Panc1 (cell line): Measurements from ENCODE around the gene CPA5. TPM values are rescaled to one million over a fixed set of nuclear protein-coding genes. Genes with fewer than 3 reads are reported as not detected.

Experiments
- ATAC-seq: fragments of 200-7000 bp; cut with Tn5 transposase; 2 replicates; pipeline ENCODE4 v1.9.1; 2020; ENCODE audit warnings: mild to moderate bottlenecking, moderate library complexity
- BruUV-seq: library from RNA; stranded (reverse); fragments of 400-500 nt; replicated peaks from 2 replicates; lab custom pipeline; 2021; lab: Mats Ljungman, UMichigan
- CTCF ChIA-PET: fragments of 300-600 bp; sonication (Branson Sonifier 250); formaldehyde crosslinking; loops from one replicate; lab custom pipeline; 2022; ENCODE audit warnings: antibody characterized with exemption; lab: Charles Lee
- POLR2A ChIA-PET: fragments of 300-600 bp; sonication (Branson Sonifier 250); formaldehyde crosslinking; loops from one replicate; lab custom pipeline; 2022; ENCODE audit warnings: antibody characterized with exemption; lab: Charles Lee
- DNase-seq: peaks from one replicate; pipeline ENCODE4 v3.0.0-alpha.2; 2010; ENCODE audit warnings: low read depth, low spot score
- H3K27ac ChIP-seq: 2 replicates; pipeline ENCODE4 v1.5.1; 2011; ENCODE audit warnings: mild to moderate bottlenecking, low read length, inconsistent platforms
- H3K27me3 ChIP-seq: fragments of 200-500 bp; sonication (Bioruptor generic); 2 replicates; pipeline ENCODE4 v1.6.0; 2014; ENCODE audit warnings: low read length, inconsistent platforms; ENCODE audit not compliant: control insufficient read depth, insufficient read depth
- H3K36me3 ChIP-seq: fragments of 200-500 bp; sonication (Bioruptor generic); 2 replicates; pipeline ENCODE4 v1.5.1; 2014; ENCODE audit warnings: inconsistent platforms, mild to moderate bottlenecking, low read length, moderate library complexity; ENCODE audit not compliant: control insufficient read depth, insufficient read depth
- H3K4me1 ChIP-seq: 2 replicates; pipeline ENCODE4 v1.5.1; 2011; ENCODE audit warnings: inconsistent platforms, mild to moderate bottlenecking, low read length, moderate library complexity; ENCODE audit not compliant: control insufficient read depth, insufficient read depth
- H3K4me3 ChIP-seq, 2 experiments: 2 replicates each; pipeline ENCODE4 v1.5.1; 2011 to 2012; ENCODE audit warnings: low read depth in 2 of 2, low read length in 2 of 2, mild to moderate bottlenecking in 2 of 2, inconsistent platforms in 1 of 2, moderate library complexity in 1 of 2
- H3K9me3 ChIP-seq: fragments of 200-500 bp; sonication (Bioruptor generic); 2 replicates; pipeline ENCODE4 v1.5.1; 2014; ENCODE audit warnings: low read depth, mild to moderate bottlenecking, inconsistent platforms, low read length, moderate library complexity; ENCODE audit not compliant: control insufficient read depth, insufficient read depth
- POLR2AphosphoS5 ChIP-seq: IDR thresholded peaks from 2 replicates; pipeline ENCODE4 v1.6.1; 2012; ENCODE audit warnings: mild to moderate bottlenecking, low read depth, low read length, moderate library complexity
- REST ChIP-seq, 2 experiments: IDR thresholded peaks; 2 replicates each; pipeline ENCODE4 v1.6.1; 2011 to 2012; ENCODE audit warnings: low read depth in 2 of 2, control low read depth in 1 of 2, low read length in 1 of 2, mild to moderate bottlenecking in 1 of 2, moderate library complexity in 1 of 2; ENCODE audit not compliant: insufficient read depth in 1 of 2
- SIN3A ChIP-seq: IDR thresholded peaks from 2 replicates; pipeline ENCODE4 v1.6.1; 2012; ENCODE audit warnings: low read depth, mild to moderate bottlenecking, low read length, moderate library complexity, borderline replicate concordance; ENCODE audit not compliant: insufficient read depth
- TCF7L2 ChIP-seq: IDR thresholded peaks from 2 replicates; pipeline ENCODE4 v1.6.1; 2011; ENCODE audit warnings: mild to moderate bottlenecking, low read depth, low read length, inconsistent platforms
- in situ Hi-C: cut with HindIII; loops from 2 replicates; pipeline ENCODE4 v1.10.0; 2016; ENCODE audit warnings: low sequenced_read_pairs, low pct_unique_long_range_greater_than_20kb
- intact Hi-C: fragments of 100-400 bp; cut with micrococcal nuclease; formaldehyde crosslinking; loops from one replicate; pipeline ENCODE4 v1.10.0; 2022; ENCODE audit not compliant: unreplicated experiment
- total RNA-seq: library from RNA; stranded (reverse); gene quantifications from one replicate; pipeline ENCODE4 v1.2.1, GENCODE V29; 2021; ENCODE audit not compliant: unreplicated experiment
- TF ChIP-seq, protein P1 (sequence below): fragments of 450-650 bp; IDR thresholded peaks from 2 replicates; pipeline ENCODE4 v1.5.1; 2017; ENCODE audit warnings: mild to moderate bottlenecking

The CPA5 gene
- total RNA-seq, 1 experiment from 2014 or later: not detected

GRCh38 chr7:130409067-130409711, 64.6 kb downstream of the CPA5 start:
- no peaks in the 10 kb centered on the region for H3K36me3 ChIP-seq
- no TSS peak for BruUV-seq
- no peak for TF ChIP-seq REST (IDR thresholded peaks at IDR 0.05; ENCODE audit: insufficient read depth in 1 of 2, low read depth in 2 of 2, low read length in 1 of 2)
- TF ChIP-seq POLR2AphosphoS5: no peak
- no peak for TF ChIP-seq TCF7L2
- no peak overlapping the region for H3K4me3 ChIP-seq
- DNase-seq (no peak), ATAC-seq (no peak)
- CTCF ChIA-PET: no interaction called here
- POLR2A ChIA-PET: no interaction called here
- H3K27me3 ChIP-seq: no peaks in the 10 kb centered on the region
- no peaks in the 10 kb centered on the region for H3K4me1 ChIP-seq
- in situ Hi-C loops (no loop called here), intact Hi-C loops (no loop called here)
- no peak overlapping the region for H3K27ac ChIP-seq
- H3K9me3 ChIP-seq: no peaks in the 10 kb centered on the region

GRCh38 chr7:130409712-130410072, 65.1 kb downstream of the CPA5 start:
- Histone ChIP-seq H3K4me3 (no peak overlapping the region), H3K36me3 (no peaks in the 10 kb centered on the region), H3K27ac (no peak overlapping the region), H3K9me3 (no peaks in the 10 kb centered on the region), H3K27me3 (no peaks in the 10 kb centered on the region), H3K4me1 (no peaks in the 10 kb centered on the region)
- in situ Hi-C loops: no loop called here
- no TSS peak for BruUV-seq
- no peak for DNase-seq
- intact Hi-C loops: no loop called here
- POLR2A ChIA-PET: no interaction called here
- TF ChIP-seq, protein P1, sequence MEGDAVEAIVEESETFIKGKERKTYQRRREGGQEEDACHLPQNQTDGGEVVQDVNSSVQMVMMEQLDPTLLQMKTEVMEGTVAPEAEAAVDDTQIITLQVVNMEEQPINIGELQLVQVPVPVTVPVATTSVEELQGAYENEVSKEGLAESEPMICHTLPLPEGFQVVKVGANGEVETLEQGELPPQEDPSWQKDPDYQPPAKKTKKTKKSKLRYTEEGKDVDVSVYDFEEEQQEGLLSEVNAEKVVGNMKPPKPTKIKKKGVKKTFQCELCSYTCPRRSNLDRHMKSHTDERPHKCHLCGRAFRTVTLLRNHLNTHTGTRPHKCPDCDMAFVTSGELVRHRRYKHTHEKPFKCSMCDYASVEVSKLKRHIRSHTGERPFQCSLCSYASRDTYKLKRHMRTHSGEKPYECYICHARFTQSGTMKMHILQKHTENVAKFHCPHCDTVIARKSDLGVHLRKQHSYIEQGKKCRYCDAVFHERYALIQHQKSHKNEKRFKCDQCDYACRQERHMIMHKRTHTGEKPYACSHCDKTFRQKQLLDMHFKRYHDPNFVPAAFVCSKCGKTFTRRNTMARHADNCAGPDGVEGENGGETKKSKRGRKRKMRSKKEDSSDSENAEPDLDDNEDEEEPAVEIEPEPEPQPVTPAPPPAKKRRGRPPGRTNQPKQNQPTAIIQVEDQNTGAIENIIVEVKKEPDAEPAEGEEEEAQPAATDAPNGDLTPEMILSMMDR: no peak
- TF ChIP-seq POLR2AphosphoS5: no peak
- no peak for TF ChIP-seq REST (IDR thresholded peaks at IDR 0.05; ENCODE audit: insufficient read depth in 1 of 2, low read depth in 2 of 2, low read length in 1 of 2)
- TF ChIP-seq TCF7L2: no peak
- TF ChIP-seq SIN3A: no peak
- ATAC-seq: no peak
- CTCF ChIA-PET: no interaction called here
